Hematopoietic multipotent progenitor cell treated with erythropoietin and hydrocortisone succinate and interleukin-3 and kit ligand, for 17 days (in vitro differentiated cells): Measurements from ENCODE around the gene PER2.
A peak's percentile ranks its signal among the peaks of the same experiment; 100 is the strongest.

Source experiments
- DNase-seq: peaks from one replicate; pipeline ENCODE4 v3.0.0-alpha.2; 2015; ENCODE audit warnings: low spot score

The PER2 gene

DNA sequence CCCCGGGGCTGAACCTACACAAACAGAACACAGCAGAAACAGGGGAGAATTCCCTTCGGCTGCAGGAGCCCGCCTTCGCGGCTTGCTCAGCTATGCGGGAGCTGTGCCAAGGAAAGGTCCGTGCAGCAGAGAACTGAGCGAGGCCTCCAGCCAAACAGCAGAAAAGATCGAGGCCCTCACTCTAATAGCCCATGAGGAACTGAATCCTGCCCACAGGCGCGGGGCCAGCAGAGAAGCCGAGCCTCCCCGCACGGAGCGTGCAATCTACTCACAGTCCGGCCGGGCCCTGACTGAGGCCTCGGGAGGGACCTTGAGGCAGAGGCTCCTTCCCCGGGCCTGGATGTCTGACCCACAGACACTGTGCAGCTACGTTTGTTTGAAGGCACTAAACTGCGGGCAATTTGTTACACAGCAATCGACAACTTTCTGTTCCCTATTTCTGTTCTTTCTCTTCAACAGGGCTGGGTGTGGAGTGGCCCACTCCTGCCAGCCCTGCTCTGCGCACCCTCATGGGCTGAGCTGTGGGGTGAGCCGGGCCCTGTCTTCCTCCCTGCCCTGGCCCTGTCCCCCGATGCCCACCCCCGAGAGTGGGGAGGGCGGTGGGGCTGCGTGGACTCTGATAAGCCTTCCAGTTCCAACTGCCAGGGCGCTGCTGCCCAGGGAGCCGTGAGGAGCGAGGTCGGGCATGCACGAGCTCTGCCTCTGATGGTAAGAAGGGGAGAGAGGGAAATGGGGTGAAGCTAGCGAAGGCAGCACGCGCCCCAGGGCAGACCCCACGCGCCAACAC lies 62.3 kb downstream of the PER2 start:
- DNase-seq = no peak

DNA sequence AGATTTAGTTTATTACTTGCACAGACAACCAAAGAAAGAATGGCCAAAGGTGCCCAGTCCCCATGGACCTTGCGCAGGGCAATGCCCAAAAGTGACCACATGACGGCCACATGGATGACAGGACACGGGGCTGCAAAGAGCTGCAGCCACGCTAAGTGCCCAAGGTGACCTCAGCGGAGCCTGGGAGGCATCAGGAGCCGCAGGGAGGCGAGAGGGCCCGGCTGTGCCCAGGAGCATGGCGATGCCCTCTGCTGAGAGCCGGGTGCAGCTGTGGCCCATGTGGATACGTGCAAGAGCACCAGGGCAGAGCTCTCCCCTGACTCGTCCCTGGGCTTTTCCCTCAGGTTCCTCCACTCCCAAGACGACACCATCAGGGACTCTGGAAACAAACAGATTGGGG lies 63.3 kb downstream of the PER2 start:
- DNase-seq = no peak

DNA sequence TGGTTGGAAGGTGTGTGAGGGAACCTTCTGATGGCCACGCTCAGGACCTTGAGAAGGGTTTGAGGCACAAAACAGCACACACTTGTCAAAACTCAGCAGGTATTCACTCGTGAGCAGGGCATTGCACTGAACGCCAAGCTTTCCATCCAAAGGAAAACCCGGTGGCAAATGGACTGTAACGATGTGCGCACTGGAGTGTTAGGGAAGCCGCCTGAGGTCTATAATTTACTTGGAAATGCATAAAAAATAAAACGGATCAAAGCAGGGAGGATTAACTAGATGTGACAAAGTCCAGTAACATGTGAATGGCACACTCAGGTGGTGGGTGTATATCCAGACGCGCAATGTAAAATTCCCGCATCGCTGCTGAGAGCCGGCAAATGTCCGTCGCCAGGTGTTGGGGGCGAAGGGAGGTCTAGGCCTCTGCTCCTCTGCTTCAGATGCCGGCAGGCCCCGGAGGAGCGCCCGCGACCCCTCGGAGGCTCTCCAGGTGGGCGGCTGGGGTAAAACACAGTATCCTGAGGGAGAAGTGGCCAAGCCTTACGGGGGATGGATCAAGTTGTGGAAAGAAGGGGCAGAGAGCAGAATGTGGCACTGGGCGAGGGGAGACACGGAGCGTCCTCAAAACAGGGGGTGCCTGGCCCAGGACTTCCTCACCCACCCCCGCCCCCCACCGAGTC lies 63.9 kb downstream of the PER2 start:
- no peak for DNase-seq

DNA sequence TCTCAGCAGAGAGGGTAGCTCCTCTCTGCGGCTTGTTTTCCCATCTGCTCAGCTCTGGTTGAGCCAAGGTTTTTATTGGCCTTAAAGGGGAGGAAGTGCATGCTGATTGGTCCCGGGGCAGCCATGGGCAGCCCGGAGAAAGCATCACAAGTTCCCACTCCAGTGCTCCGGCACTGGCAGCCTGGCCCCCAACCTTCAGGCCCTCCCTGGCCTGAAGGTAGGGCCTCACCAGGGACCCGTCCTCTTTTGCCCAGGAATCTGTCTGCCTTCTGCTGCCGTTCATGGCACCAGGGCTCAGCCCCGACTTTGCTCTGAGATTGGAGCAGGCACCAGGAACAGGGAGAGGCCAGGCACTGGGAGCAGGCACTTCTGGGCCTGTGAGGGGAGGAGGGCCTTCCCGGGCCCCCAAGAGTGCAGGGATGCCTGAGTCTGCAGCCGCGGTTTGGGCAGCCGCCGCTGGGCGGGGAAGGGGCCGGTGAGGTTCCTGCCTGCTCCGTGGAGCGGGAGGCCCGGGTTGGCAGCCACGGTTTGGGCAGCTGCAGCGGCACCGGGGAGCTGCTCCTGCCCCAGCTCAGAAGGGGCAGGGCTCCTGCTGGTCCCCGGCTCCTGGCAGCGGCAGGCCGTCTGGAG lies 67.4 kb downstream of the PER2 start:
- no peak for DNase-seq

DNA sequence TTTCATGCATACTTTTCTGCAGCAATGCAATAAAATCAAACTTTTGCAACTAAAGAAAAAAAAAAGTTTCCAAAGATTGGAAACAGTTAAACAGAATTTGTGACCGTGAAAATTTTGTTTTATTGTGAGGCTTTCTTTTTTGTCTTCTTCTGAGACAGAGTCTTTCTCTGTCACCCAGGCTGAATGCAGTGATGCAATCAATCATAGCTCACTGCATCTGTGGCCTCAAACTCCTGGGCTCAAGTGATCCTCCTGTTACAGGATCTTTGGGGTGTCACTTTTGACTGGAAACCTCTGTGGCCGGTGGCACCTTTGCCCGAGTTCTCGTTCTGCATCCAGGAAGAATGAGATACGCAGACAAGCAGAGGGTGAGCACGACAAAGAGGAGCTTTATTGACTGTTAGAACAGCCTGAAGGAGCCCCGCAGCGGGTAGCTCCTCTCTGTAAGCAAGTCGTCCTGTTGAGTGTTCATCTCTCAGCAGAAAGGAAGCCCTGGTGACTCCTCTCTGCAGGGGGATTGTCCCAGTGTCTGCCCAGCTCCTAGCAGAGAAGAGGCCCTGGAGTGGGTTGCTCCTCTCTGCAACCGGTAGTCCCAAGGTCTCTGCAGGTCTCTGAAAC lies 68.0 kb downstream of the PER2 start:
- DNase-seq = no peak

DNA sequence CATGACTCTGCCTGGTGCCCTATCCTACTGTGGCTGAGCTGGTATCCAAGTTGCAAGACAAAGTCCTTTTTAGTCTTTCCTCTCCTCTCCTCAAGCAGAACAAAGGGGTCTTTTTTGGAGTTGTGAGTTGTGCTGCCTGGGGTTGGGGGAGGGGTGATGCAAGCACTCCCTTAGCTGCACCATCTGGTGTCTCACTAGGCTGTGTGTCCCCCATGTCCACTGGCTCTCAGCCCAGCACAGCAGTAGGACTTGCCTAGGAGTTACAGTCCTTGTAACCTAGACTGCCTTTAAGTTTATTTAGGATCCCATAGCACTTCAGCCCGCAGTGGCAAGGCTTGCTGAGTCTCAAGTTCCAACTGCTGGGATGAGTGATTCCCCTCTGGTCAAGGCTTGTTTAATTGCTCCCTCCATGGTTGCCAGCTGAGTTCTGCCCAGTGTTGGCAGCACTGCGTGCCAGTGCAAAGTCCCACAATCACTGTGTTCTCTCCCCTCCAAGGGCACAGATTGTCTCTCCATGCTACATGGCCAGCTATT lies 71.7 kb downstream of the PER2 start:
- DNase-seq = no peak

DNA sequence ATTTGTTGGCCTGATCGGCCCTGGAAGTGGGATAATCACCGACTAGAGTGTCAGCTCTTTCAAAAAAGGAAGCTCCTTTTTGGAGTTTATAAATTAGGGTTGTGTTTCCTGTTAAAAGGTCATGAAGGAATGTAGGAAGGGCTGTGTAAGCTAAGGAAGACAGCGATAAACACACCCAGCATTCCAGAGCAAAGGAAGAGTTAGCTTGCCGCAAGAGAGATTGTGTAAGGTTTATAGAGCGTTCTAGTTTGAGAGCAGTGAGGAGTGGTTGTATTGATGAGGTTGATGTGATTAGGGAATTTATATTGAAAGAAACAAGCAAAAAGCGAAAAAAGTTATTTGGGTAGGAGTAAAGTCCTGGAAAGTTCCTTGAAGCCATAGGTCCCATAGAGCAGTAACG lies 81.4 kb downstream of the PER2 start:
- no peak for DNase-seq

DNA sequence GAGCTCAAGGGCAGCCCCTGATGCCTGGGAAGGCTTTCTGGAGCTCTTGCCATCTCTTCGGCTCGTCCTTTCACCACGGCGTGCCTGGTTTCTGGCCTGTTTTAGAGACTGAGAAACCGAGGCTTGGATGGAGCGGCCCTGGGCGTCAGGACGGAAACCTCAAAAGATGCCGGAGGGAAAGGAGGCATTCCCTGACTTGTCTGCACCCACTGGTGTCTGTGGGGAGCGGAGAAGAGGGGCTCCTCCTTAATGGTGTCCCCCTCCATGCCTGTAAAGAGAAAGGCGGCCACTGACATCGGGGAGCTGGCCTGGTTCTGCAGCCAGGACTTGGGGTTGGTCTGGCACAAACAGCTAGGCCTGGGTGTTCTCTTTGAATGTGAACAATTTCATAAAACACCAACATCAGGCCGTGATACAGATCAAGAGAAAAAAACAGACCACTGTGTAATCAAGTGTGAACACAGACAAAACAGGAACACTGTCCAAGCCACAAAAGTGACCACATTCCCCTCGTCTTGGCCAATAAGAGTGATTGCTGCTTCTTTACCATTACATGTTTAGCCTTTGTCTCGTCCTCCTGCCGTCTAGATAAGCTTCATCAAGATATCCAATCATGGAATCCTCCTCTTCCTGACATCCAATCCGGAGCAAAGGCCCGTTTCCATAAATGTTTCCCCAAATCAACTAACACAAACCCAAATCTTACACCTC lies 84.3 kb downstream of the PER2 start:
- DNase-seq = no peak

DNA sequence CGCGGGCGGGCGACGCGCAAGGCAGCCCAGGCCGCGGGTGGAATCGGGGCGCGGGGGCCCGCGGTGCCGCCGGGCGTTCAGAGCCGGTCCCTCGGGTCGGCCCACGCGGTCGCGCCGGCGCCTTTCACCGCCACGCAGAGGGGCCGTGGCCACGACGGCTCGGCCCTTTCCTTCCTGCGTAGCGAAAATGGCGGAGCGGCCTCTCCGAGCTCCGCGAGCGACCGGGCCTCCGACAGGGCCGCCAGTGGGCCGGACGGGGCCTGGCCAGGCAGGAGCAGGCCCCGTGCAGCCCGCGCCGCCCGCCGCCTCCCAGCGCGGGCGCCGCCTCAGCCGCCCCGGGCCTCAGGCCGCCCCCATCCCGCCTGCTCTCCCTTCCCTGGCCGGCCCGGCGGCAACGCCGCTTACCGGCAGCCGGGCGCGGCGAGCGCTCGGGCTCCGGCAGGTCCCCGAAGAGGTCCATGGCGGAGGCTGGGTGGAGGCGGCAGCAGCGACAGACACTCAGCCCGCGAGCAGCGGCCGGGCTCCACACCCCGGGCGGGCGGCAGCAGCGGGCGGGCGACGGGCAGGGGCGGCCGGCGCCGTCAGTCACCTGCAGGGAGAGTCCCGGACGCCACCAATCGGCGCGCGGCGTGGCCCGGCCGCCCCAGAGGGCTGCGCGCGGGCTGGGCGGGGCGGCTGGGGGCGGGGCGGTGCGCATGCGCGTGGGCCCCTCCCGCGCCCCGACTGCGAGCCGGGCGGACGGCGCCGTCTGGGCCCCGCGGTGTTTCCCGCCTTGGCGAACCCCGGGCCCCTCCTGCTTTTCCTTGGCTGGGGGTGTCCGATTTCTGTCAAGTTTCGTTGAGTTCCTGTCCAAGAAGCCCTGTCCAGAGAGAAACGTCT lies 85.1 kb downstream of the PER2 start, which contains the start of gene ILKAP:
TSS of gene ILKAP (minus strand) at position 602 of the 879 bp plus-strand sequence. CDS start at position 460, 142 bp downstream.
- peak; percentile 92 for DNase-seq

DNA sequence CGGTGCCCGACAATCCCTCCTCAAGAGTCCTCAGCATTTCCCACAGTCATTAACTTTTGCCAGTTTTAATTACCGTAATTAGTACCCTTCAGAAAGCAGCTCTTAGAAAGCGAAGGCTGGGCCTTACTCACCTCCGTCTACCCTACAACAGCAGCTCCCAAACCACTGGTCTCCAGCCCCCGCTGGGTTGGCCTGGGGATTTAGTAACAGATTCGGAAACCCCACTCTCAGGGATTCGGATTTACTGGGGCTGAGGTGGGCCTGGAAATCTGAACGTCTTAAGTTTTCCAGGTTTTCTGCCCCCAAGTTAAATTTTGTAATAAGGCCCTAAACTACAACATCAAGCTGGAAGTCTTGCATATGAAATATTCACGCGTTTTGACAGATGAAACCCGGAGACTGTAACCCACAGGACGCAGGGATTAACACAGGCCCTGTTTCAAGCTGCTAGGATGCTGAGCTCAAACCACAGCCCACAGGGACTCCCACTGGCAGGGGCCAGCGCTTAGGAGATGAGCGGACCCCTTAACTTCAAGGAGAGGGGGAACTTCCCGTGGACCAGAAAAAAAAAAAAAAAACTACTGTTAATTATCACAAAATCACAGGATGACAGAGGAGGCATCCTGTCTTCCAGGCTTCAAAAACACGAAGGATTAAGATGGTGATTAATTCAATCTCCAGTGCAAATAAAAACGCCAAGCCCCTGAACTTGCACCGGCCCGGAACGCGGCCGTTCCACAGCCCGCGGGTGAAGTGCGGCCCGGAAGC lies 85.9 kb downstream of the PER2 start:
- DNase-seq = peak; percentile 37
